Measurements from ENCODE around the gene GSN.

The GSN gene

DNA sequence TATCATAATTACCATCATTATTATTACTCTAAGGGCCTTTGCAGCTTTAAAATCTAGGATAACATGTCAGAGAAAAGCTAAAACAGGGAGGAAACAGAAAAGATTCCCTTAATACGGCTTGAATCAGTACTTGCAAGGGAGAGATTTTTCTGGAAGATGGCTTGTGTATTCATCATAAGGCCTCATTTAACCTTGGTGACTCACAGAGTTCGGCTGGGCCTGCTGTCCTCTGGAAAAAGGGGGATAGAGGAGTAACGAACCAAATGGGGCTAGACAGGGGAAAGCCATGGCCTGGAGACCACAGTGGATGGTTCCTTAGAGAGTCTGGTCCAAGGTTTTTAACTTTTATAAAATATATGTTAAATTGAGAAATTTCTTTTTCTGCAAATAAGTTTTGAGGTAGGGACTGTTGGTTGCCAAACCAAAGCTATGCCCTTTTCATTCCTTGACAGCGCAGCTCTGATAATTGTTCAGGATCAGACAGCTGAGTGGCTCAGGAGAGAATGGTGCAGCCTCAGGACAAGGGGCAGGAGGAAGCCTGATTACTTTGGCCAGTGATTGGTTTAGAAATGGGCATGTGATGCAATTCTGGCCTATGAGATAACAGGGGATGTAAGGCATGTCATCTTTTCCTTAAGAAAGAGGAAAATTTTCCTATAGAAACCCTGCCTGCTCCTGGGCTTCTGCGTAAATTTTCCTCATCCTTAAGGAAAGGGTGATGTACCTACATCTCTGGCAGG, 25.6 kb upstream of the GSN start:
- Histone ChIP-seq H3K9me3 (ENCODE audit: insufficient read depth, low read depth, low read length) (no peaks in the 10 kb centered on the region), H3F3A (ENCODE audit: low read depth) (no peaks in the 10 kb centered on the region), H3K9ac (ENCODE audit: low read depth, low read length, poor library complexity, severe bottlenecking) (no peak overlapping the region), H3K4me1 (ENCODE audit: insufficient read depth, low read length, poor library complexity, severe bottlenecking) (no peaks in the 10 kb centered on the region), H4K20me1 (ENCODE audit: insufficient read depth, low read length, poor library complexity, severe bottlenecking) (no peaks in the 10 kb centered on the region), H3K27me3 (ENCODE audit: insufficient read depth, low read length, poor library complexity, severe bottlenecking) (no peaks in the 10 kb centered on the region), H3K4me2 (ENCODE audit: low read depth, low read length, poor library complexity, severe bottlenecking) (no peak overlapping the region), H3K9me2 (replicated peaks; ENCODE audit: low read depth, low read length) (no peaks in the 10 kb centered on the region), H2AFZ (ENCODE audit: low read length) (no peak overlapping the region), H3K36me3 (ENCODE audit: insufficient read depth, low read length) (no peaks in the 10 kb centered on the region), H3K4me3 (ENCODE audit: low read length, poor library complexity, severe bottlenecking) (no peak overlapping the region), H3K79me2 (ENCODE audit: insufficient read depth, low read length) (no peaks in the 10 kb centered on the region)
- TF ChIP-seq EZH2phosphoT487 (IDR thresholded peaks at IDR 0.05; ENCODE audit: borderline replicate concordance) (no peak), CTCF (conservative IDR thresholded peaks at IDR 0.05; ENCODE audit: low read length) (no peak)

- TF ChIP-seq EZH2phosphoT487 (IDR thresholded peaks at IDR 0.05; ENCODE audit: borderline replicate concordance) (no peak), CTCF (conservative IDR thresholded peaks at IDR 0.05; ENCODE audit: low read length) (no peak)
- no peaks in the 10 kb centered on the region for H3K4me1 ChIP-seq (ENCODE audit: insufficient read depth, low read length, poor library complexity, severe bottlenecking)
Measured at GRCh38 chr9:121242959-121243346, 25.0 kb upstream of the GSN start.

GRCh38 chr9:121246821-121247561, 21.0 kb upstream of the GSN start:
- H2AFZ ChIP-seq (ENCODE audit: low read length), result no peak overlapping the region
- H3K4me3 ChIP-seq (ENCODE audit: low read length, poor library complexity, severe bottlenecking), result no peak overlapping the region
- no peaks in the 10 kb centered on the region for H3F3A ChIP-seq (ENCODE audit: low read depth)
- H4K20me1 ChIP-seq (ENCODE audit: insufficient read depth, low read length, poor library complexity, severe bottlenecking), result no peaks in the 10 kb centered on the region
- H3K9me3 ChIP-seq (ENCODE audit: insufficient read depth, low read depth, low read length), result no peaks in the 10 kb centered on the region
- H3K79me2 ChIP-seq (ENCODE audit: insufficient read depth, low read length), result no peaks in the 10 kb centered on the region
- H3K4me1 ChIP-seq (ENCODE audit: insufficient read depth, low read length, poor library complexity, severe bottlenecking), result no peaks in the 10 kb centered on the region
- no peak for TF ChIP-seq CTCF (conservative IDR thresholded peaks at IDR 0.05; ENCODE audit: low read length)
- TF ChIP-seq EZH2phosphoT487 (IDR thresholded peaks at IDR 0.05; ENCODE audit: borderline replicate concordance), result no peak
- no peaks in the 10 kb centered on the region for H3K9me2 ChIP-seq (replicated peaks; ENCODE audit: low read depth, low read length)
- no peaks in the 10 kb centered on the region for H3K27me3 ChIP-seq (ENCODE audit: insufficient read depth, low read length, poor library complexity, severe bottlenecking)
- H3K9ac ChIP-seq (ENCODE audit: low read depth, low read length, poor library complexity, severe bottlenecking), result no peak overlapping the region
- H3K4me2 ChIP-seq (ENCODE audit: low read depth, low read length, poor library complexity, severe bottlenecking), result no peak overlapping the region
- H3K36me3 ChIP-seq (ENCODE audit: insufficient read depth, low read length), result no peaks in the 10 kb centered on the region

More at GRCh38 chr9:121242959-121243346, 25.0 kb upstream of the GSN start:
- Histone ChIP-seq H3K27me3 (ENCODE audit: insufficient read depth, low read length, poor library complexity, severe bottlenecking) (no peaks in the 10 kb centered on the region), H3K4me3 (ENCODE audit: low read length, poor library complexity, severe bottlenecking) (no peak overlapping the region), H2AFZ (ENCODE audit: low read length) (no peak overlapping the region), H3K36me3 (ENCODE audit: insufficient read depth, low read length) (no peaks in the 10 kb centered on the region), H4K20me1 (ENCODE audit: insufficient read depth, low read length, poor library complexity, severe bottlenecking) (no peaks in the 10 kb centered on the region), H3K79me2 (ENCODE audit: insufficient read depth, low read length) (no peaks in the 10 kb centered on the region), H3K9me2 (replicated peaks; ENCODE audit: low read depth, low read length) (no peaks in the 10 kb centered on the region), H3F3A (ENCODE audit: low read depth) (no peaks in the 10 kb centered on the region), H3K4me2 (ENCODE audit: low read depth, low read length, poor library complexity, severe bottlenecking) (no peak overlapping the region), H3K9me3 (ENCODE audit: insufficient read depth, low read depth, low read length) (no peaks in the 10 kb centered on the region), H3K9ac (ENCODE audit: low read depth, low read length, poor library complexity, severe bottlenecking) (no peak overlapping the region)
